CD4-positive, alpha-beta T cell treated with Interleukin-6 for 4 hours (primary cell): Measurements from ENCODE around the gene SDCCAG8.
"Not testable (repeated sequence)": the region's sequence is repeated elsewhere in the genome, so short reads cannot be mapped to it uniquely, and the experiment has no call there.

ENCODE experiments used
- DNase-seq: peaks from one replicate; pipeline ENCODE4 v3.0.0-alpha.2; 2020; ENCODE audit warnings: mixed read lengths

The SDCCAG8 gene

DNA sequence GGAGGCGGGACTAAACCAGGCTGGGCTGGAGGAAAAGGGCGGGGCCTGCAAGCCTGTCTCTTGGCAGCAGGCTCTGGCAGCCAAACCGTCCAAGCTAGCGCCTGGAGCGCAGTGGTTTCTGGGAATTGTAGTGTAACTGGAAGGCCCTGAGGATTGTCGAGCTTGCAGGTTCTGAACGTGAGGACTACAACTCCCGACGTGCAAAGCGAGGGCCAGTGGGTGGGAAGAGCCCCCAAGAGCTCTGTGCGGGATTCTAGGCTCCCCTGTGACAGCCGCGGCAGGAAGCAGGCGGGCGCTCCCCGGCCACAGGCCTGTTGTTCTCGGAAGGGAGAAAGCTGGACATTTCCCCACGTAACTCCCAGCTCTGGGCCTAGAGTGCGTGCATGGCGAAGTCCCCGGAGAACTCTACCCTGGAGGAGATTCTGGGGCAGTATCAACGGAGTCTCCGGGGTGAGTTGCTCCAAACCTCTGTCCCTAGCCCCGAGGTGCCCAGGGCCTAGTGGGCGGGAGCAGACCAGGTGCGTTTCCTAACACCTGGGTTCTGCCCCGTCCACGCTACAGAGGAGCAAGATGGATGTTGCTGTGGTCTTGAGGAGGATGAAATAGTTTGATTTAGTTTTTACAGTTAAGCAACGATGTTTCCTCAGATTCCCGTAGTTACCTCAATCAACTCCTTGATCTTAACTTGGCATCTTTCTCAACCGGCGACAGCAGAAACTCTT is at the start of gene SDCCAG8:
SDCCAG8 (plus strand) TSS at position 251 of the 722 bp plus-strand sequence; CDS start at position 384, 133 bp downstream.
- DNase-seq, result peak; percentile 94

DNA sequence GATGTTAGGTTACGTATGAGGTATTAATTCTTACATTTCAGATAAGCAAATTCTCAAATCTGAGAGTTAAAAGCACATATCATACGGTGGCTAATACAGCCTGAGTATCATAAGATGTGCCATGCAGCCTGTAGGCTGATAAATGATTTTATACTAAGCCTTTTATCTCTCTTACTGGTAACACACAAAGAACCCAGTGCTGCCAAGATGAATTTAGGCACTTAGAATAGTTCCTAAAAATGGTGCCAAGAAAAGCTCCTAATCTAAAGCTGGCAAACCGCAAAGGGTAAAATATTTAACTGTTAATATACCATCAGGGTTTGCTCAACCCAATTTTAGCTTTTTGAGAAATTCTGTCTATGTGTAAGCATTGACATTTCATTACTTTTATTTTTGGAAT is 43.9 kb upstream of the SDCCAG8 start:
- not testable (repeated sequence) for DNase-seq

DNA sequence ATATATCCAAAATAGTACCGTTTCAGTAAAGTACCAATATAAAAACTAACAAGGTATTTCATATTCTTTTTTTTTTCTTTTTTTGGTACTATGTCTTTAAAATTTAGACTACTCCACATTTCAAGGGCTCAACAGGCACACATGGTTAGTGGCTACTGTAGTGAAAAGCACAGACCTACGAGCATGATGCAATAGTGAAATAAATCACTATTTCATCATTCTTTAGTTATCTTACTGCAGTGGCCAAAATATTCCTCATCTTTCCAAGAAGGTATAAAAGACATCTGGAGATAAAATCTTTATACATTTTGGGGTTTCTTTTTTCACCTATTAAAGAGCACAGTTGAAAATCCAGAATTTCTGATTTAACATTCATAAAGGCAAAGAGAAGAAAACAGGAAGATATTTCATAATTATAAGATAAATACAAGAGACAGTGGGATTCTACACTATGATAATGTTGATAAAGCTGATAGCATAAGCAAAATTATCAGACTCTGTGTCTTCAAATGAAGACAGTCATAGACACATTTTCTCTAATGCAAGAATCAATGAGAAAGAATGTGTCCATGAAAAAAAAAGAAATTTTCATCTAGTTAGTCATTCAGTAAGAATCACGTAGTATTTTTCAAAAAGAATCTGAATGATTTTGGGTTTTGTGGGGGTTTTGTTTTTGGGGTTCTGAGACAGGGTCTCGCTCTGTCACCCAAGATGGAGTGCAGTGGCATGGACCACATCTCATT is 42.6 kb upstream of the SDCCAG8 start:
- no peak for DNase-seq

DNA sequence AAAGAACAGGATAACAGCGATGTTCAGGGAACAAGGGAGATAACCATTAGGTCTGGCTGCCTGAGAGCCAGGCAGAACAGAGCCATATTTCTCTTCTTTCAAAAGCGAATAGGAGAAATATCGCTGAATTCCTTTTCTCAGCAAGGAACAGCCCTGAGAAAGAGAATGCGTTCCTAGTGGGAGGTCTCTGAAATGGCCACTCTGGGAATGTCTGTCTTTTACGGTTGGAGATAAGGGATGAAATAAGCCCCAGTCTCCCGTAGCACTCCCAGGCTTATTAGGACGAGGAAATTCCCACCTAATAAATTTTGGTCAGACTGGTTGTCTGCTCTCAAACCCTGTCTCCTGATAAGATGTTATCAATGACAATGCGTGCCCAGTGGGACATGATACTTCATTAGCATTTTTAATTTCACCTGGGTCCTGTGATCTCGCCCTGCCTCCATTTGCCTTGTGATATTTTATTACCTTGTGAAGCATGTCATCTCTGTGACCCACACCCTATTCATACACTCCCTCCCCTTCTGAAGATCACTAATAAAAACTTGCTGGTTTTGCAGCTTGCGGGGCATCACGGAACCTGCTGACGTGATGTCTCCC is 40.5 kb upstream of the SDCCAG8 start:
- DNase-seq, result not testable (repeated sequence)

DNA sequence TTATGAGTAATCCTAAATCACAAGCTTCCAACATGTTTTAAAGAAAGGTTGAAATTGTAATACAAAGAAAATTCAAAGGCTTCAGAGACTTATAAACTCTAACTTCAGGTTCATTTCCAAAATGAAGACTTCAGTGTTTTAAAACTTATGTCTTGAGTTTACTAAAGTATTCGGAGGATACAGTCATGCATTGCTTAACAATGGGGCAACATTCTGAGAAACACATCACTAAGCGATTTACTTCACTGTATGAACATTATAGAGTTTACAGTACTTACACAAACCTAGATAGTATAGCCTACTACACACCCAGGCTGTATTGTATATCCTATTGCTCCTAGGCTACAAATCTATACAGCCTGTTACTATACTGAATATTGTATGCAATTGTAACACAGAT is 39.1 kb upstream of the SDCCAG8 start:
- DNase-seq, result no peak

DNA sequence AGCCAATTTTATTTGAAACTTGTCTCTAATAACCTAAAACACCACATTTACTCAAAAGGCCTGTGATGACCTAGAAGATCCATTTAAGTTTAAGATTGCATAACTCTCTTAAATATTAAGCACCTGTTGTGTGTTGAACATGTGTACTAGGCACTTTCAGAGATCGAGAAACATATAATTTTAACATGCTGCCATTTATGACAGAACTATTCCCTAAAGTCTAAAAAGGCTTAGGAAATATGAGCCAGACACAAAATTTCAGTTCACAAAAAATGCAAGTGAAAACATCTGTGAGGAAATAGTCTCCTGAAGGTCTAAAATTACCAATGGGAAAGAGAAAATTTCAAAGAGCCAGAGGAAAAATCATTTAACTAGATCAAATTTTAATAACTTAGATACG is 38.5 kb upstream of the SDCCAG8 start:
- DNase-seq, result no peak

DNA sequence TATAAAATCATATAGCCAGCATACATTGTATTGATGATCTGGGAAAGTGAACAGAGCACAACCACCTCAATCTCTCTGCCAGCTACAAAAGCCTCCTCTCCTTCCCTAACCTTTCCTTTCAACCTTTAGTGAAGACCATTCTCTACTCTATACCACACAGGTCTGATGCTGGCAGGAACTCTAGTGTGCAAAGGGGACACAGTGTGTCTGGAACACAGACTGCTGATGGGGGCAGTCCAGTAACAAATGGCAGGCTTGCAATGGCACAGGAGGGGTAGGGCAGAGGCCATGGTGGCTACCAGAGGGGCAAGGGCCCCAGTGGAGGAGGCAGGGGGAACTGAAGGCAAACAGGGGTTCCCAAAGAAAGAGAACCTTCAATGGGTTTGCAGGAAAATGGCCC is 37.8 kb upstream of the SDCCAG8 start:
- DNase-seq, result no peak

DNA sequence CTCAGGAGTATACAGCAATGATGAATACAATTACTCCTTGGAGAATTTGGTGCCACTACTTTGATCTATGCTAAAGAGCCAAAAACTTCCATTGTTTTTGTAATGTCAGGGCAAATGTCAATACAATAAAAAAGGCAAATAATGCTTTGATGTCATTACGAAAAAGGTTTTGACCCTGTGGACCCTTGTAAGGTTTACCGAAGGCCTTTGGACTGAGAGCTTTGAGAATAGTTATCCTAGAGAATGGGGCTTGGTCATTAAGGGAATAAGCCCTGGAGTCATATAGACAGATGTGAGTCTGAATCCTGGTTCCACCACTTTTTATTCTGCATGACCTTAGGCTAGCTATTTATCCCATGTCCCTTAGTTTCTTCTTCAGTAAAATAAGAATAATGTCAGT is 28.2 kb upstream of the SDCCAG8 start:
- DNase-seq, result no peak

DNA sequence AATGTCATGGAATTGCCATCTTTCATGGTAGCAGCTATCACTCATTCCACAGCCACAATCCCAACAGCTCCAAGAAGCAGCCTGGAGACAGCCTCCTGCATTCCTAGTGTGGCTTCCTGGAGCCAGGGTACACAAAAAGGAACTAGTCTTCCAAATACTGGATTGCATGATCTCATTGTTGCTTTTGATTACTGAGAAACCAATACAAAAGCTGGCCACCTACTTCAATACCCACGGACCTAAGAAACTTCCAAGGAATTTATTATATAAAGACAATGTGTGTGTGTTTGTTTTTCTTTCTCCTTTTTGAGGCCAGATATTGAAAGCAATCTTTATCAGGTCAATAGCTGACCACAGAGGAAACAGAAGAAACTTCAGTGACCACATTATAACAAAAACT is 26.3 kb upstream of the SDCCAG8 start:
- no peak for DNase-seq

DNA sequence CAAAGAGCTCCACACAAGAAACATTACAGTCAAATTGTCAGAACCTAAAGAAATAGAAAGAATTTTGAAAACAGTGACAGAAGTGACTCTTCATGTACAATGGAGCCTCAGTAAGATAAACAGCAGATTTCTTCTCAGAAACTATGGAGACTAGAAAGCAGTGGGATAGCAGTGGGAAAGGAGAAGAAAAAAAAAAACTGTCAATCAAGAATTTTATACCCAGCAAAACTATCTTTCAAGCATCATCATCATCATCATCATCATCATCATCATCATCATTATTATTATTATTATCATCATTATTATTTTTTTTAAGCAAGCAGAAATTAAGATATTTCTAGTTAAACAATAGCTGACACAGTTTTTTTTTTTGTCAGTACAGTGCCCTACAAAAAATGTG is 24.9 kb upstream of the SDCCAG8 start:
- no peak for DNase-seq

DNA sequence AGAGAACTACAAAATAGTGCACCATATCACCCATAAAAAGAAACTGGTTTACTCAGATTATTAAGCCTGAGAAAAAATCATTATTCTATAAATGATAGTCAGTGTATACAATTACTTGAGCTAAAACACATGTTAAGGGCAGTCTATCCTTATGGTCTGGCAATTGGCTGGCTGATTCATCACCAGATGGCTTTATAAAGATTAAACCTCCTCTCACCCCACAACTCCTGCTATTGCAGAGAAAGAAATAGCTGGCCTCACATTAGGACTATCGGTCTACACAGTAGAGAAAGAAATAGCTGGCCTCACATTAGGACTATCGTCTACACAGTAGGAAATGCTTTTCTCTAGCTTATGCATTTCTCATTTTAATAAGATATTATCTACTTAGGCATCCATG is 21.9 kb upstream of the SDCCAG8 start:
- no peak for DNase-seq

DNA sequence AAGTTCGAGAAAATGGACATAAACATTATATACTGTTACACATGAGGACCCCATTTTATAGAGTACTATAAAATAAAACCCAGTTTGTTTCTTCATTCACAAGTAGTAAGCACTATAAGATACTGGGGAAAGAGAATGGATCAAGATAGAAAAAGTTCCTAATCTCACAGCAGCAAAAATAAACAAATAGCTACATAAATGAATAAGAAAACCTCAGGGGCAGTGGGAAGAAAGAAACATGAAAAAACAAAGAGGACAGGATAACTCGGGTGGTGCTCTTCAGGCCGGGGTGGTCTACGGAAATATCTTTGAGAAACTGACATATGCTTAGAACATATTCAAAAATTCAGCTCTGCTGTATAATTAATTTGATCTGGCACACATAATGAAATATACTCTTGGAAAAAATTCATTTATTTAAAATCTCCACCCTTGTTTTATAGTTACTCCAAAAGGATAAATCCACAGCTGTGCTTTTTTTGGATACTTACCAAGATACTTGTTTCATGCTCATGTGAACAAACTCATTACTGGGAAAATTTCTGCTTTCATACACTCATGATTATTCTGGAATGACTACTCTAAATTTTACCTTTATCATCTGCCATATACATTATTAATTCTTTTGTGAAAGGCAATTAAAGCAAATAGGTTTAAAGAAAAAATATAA is 20.7 kb upstream of the SDCCAG8 start:
- no peak for DNase-seq

DNA sequence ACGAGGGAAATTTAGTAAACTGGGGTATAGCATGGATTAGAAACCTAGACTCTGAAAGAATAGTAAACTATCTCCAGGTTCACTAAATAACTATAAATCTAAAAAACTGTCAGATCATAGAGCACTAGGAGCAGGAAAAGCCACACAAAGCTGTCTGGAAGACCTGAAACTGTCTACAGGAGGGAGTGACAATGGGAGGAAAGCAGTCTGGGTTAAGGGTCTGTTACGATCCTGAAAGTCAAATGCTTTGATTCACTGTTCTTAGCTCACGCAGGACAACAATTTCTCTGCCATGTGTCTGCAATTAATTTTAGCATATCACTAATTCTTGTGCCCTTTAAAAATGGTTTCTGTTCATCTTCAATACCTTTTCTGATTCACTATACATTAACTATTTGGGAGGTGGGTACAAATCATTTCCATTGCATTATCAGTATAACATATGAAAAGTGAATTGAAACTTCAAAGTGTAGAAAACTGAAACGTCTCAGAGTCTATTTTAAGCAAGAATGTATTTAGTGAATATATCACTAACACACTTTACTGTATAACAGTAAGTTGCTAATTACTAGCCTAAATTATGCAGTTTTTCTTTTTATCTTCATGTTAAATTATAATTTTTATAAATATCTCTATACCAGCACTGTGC is 19.1 kb upstream of the SDCCAG8 start:
- DNase-seq, result no peak

DNA sequence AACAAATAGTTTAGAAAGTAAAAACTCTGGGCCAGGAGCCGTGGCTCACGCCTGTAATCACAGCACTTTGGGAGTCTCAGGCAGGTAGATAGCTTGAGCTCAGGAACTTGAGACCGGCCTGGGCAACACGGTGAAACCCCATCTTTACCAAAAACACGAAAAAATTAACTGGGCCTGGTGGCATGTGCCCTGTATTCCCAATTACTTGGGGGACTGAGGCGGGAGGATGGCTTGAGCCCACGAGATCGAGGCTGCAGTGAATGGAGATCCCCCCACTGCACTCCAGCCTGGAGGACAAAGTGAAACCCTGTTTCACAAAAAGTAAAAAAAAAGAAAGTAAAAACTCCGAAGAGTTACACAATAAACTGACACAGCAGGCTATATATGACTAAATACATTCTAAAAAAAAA is 11.4 kb upstream of the SDCCAG8 start:
- no peak for DNase-seq

DNA sequence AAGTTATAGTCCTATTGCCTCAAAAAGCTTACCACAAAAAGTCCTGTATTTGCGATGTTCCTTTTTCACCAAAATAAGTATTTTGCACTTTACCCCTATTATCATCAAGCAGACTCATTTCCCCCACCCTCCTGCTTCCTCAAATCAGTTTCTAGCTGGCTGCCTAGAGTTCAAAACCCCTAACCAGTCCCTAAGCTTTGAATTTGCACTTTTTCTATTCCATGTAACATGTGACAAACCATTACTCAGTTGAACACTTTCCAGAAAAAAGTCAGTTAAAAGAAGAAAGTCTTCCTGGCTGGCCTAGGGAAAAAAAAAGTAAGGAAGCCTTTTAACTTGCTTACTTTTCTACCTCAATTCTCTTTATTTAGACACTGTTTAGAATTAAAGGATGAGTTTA is 8.9 kb upstream of the SDCCAG8 start:
- no peak for DNase-seq

DNA sequence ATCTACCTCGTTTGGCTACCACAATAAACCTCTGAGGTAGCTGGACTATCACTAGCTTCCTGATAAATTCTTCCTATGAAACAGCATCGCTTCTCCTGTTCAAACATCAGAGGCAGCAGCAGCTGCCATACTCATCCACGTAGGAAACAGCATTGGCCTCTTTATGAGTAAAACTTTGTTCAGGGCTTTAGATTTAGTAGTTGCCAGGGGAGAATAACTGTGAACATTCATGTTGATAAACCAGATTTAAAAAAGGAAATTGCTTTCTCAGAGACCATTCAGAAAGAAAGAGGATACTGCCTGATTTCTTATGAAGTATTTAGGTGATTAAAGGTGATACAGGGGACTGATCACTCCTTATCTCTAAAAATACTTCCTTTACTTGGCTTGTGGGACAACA is 7.9 kb upstream of the SDCCAG8 start:
- no peak for DNase-seq

DNA sequence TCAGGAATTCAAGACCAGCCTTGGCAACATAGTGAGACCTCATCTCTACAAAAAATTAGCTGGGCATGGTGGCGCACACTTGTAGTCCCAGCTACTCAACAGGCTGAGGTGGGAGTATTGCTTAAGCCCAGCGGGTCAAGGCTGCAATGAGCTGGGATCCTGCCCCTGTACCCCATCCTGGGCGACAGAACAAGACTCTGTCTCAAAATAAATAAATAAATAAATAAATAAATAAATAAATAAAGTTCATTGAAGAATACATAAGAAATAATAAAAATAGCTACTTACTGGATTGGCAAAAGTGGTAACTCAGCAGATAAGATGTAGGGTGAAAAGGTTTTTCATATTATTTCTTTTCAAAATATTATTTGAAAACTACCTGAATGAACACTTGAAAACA is 6.6 kb upstream of the SDCCAG8 start:
- no peak for DNase-seq

DNA sequence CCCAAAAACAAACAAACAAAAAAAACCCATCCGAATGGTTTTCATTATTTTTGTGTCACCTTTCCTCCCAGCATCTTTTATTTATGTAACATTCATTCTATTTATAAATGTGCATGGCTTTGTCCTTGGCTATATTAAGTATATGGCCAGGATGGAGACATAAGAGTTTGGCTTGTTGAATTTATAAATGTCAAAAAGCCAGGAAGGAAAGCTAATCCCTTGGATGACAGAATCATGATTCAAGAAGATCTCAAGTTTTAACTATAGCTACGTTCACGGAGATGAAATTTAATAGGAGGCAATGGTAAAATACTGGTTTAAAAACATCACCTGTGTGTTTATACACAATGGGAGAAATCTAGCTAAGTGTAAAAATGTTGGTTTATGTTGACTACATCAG is 5.7 kb upstream of the SDCCAG8 start:
- DNase-seq, result no peak

DNA sequence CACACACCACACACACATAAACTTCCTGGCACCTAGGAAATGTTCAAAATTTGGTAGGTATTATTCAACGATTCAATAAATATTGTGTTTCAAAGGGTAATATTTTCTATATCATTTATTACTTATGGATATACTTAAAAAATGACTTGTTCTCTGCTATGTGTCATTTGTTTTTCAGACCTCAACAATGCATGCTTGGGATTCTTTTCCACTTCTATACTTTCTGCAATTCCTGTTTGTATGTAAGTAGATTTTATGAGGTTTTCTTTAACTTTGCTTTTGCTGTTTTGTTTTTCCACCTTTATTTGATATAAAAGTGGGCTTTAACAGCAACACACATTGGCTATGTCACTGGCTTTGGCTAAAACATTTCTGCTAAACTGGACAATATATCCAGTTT is 4.3 kb upstream of the SDCCAG8 start:
- DNase-seq, result no peak

DNA sequence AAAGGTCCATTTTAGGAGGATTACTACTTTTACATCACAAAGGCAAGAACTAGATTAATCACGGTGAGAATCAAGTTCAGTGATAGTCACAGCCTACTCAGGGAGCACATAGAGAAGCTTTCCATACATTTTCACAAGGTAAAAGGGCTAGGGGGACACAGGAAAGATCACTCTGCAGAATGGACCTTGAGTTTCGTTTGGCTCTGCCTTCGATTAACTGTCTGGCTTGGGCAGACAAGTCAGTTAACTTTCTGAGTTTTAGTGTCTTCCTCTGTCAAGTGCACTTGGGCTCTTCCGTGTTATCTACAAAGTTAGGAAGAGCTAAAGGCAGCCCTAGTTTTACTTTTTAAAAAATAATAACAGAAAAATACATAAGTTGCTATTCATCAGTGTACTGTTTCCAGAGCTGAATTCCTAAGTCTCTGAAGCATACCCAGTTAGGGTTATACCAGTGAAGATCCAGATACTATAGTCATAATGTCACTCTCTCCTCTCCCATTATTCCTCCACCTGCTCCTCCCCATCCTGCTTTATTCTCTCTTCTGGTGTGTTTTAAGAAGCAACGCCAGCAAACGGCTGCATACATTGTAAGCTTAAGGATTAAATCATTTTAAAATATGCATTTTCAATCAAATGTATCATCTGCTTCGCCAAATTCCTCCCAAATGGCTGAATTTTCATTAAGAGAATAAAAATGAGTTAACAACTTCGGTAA is 2.5 kb upstream of the SDCCAG8 start:
- no peak for DNase-seq

DNA sequence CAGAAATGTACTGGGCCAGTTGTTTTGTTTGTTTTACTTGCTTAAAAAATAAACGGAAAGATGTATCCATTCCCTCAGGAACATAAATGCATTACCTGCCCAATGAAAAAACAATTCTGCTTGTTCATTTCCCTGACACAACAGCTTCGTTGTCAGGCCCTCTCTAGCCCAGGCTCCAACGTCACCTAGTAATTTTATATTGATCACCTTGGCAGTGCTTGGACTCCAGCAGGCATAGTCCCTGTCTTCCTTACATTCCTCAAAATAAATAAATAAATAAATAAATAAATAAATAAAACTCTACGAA is 2.0 kb upstream of the SDCCAG8 start:
- peak; percentile 7 for DNase-seq

DNA sequence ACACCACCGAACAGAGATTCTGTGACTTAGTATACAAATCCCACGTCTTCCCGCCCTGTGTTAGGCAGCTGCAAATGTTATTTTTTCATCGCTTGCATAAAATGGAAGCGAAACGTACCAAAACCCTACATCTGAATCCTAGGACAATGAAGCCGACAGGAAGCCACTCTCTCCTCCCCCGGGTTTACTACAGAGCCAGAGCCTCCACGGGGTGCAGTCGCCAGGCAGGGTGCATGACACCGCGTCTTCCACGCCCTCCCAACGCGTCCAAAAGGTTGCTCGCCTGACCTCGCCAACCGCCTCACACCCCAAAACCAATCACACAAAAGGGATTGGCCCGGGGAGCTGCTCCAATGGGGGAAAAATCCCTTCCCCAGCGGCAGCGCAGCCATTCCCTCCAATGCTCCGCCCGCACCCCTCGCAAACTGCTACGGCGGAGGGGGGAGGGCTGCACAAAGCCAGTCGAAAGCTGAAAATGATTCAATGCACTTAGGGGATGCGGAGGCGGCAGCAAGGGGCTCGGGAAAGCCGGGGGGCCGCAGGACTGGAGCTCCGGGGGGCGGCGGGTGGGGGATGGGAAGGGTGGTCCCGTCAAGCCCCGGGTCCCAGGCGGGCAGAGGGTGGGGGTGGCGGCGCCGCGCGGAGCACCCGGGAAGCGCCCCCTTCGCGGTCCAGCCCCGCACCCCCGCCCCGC is 1.5 kb upstream of the SDCCAG8 start:
- peak; percentile 61 for DNase-seq
